Retinal pigment epithelial cell (primary cell): ENCODE results near the gene HSPA13.
A peak's percentile ranks its signal among the peaks of the same experiment; 100 is the strongest.
"Not testable (repeated sequence)": the region's sequence is repeated elsewhere in the genome, so short reads cannot be mapped to it uniquely, and the experiment has no call there.

Experiments
- DNase-seq: peaks from one replicate; pipeline ENCODE4 v3.0.0-alpha.2; 2010; ENCODE audit warnings: low read depth
- H3K4me3 ChIP-seq: 2 replicates; pipeline ENCODE4 v1.5.1; 2011; ENCODE audit warnings: mild to moderate bottlenecking, low read length, control low read depth, moderate library complexity
- TF ChIP-seq, protein P1 (sequence below): conservative IDR thresholded peaks from 2 replicates; pipeline ENCODE4 v1.5.1; 2011; ENCODE audit warnings: low read depth, low read length, control low read depth, inconsistent platforms

HSPA13 gene

DNA sequence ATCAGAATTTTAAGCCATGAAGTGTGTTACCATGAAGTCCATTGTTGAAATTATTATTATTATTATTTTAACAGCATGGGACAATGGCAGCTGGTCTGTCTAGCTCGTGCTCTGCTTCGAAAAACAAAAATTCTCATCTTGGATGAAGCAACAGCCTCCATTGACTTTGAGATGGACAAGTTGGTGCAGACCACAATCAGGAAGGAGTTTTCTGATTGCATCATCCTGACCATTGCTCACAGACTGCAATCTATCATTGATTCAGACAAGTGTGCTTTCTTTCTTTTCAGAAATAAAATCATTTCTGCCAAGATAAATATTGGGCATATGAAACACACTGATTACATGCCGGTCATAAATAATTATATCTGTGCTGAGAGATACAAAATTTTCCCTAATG is 21.0 kb downstream of the HSPA13 start:
- no peak overlapping the region for H3K4me3 ChIP-seq
- no peak for DNase-seq
- TF ChIP-seq, protein P1, sequence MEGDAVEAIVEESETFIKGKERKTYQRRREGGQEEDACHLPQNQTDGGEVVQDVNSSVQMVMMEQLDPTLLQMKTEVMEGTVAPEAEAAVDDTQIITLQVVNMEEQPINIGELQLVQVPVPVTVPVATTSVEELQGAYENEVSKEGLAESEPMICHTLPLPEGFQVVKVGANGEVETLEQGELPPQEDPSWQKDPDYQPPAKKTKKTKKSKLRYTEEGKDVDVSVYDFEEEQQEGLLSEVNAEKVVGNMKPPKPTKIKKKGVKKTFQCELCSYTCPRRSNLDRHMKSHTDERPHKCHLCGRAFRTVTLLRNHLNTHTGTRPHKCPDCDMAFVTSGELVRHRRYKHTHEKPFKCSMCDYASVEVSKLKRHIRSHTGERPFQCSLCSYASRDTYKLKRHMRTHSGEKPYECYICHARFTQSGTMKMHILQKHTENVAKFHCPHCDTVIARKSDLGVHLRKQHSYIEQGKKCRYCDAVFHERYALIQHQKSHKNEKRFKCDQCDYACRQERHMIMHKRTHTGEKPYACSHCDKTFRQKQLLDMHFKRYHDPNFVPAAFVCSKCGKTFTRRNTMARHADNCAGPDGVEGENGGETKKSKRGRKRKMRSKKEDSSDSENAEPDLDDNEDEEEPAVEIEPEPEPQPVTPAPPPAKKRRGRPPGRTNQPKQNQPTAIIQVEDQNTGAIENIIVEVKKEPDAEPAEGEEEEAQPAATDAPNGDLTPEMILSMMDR: no peak

DNA sequence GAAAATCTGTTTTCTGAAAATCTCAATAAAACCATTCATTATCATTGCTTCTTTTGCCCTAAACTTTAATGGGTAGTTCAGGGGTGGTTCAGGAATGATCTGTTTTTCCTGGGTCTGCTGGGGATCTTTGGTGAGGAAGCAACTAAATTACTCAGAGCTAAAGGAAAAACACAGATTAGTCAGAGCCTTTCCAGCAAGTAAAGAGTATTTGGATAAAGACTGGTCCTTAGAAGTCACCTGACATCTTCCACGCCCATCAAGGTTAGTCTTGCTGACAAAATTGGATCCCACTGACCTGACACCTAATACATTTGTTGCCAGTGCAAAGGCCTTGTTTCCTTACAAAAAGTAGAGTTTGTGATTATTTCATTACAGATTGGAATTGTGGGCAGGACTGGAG is 24.2 kb downstream of the HSPA13 start:
- TF ChIP-seq, protein P1: no peak
- DNase-seq: no peak
- H3K4me3 ChIP-seq: no peak overlapping the region

DNA sequence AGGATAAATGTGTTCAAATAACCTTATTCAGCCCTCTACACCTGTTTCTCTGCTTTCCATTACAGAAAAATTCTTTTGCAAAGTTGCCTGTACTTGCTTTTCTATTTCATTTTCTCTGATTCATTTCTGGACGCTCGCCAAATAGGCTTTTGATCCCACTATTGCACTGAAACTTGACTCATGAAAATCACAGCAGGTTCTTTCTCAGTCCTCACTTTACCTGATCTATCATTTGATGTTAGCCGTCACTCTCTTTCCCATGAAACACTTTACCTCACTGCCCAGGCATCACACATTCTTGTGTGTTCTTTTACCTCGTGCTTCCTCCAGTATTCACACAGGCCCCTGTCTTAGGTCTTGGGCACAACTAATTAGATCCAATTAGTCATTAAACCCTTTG is 26.2 kb downstream of the HSPA13 start:
- peak; percentile 14 for DNase-seq
- H3K4me3 ChIP-seq: no peak overlapping the region
- TF ChIP-seq, protein P1: no peak

DNA sequence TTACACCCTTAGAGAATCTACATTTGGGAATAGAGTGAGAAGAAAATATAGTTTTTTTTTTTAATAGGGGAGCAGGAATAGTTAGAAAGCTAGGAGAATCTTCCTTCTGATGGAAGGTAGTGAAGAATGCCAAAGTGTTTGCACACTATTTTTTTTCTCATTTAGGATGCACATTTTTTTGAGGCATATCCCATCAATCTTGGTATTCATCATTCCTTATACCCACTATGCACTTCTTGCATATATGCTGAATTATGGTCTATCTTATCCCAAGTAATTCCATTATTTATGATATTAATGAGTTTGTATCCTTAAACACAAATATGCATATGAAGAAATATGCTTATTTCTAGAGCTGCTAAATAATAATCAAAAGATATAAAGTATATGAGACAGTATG is 28.4 kb downstream of the HSPA13 start:
- TF ChIP-seq, protein P1: no peak
- H3K4me3 ChIP-seq: no peak overlapping the region
- DNase-seq: no peak

DNA sequence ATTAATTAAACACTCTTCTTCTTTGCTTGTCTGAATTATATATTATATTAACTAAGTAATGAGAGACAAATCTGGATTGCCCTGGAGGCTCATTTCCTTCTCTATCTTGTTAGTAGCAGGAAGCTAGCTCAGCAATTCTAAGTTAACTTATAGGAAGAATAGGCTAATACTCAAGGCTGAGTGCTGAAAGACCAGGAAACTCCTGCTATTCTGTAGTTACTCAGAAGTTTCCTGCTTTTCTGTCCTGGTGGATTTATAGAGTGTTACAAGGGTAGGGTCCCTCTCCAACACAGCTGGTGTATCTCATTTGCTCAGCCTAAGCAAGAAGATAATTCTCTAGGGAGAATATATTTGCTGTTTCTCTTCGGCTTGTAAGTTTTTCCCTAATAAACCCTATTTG is 29.2 kb downstream of the HSPA13 start:
- DNase-seq: no peak
- TF ChIP-seq, protein P1: no peak
- no peak overlapping the region for H3K4me3 ChIP-seq

DNA sequence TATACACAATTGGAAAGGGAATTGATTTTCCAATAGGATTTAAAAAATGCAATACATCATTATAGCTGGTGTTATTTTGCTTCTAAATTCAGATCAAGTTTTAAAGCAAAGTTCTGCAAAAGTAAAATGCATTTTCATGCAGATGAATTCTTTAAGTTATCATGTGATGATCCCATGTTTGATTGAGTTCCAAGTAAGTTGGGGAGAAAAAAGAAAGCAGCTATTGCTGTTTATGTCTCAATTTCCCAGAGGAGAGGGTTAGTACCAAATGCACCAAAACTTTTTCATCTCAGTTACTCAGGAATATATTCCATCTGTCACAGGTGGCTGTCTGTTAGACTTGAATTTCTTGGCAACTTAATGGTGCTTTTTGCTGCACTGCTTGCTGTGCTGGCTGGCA is 29.7 kb downstream of the HSPA13 start:
- H3K4me3 ChIP-seq: no peak overlapping the region
- DNase-seq: no peak
- TF ChIP-seq, protein P1: no peak

DNA sequence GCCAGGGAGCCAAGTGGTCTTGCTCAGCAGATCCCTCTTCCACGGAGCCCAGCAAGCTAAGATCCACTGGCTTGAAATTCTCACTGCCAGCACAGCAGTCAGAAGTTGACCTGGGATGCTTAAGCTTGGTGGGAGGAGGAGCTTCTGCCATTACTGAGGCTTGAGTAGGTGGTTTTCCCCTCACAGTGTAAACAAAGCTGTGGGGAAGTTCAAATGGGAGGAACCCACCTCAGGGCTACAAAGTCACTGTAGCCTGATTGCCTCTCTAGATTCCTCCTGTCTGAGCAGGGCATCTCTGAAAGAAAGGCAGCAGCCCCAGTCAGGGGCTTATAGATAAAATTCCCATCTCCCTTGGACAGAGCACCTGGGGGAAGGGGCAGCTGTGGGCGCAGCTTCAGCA is 55.6 kb downstream of the HSPA13 start:
- DNase-seq: not testable (repeated sequence)

DNA sequence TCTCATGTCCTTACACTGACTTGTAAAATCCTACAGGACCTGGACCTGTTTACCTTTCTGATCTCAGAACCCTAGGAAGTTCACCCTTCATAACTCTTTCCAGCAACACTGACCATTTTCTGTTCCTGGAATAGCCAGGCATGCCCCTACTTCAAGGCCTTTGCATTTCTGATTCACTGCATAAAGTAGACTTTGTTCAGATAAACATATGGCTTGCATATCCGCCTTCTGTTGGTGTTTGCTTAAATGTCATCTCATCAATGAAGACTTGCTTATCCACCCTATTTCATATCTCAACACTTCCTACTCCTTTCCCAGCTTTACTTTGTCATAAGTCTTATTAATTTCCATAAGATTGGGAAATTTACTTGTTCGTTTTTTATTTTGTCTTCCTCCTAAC is 57.4 kb downstream of the HSPA13 start:
- TF ChIP-seq, protein P1: no peak
- no peak overlapping the region for H3K4me3 ChIP-seq
- no peak for DNase-seq

More for the DNA sequence above, 55.6 kb downstream of the HSPA13 start:
- H3K4me3 ChIP-seq: not testable (repeated sequence)
